GM19351 (cell line): ENCODE data around the gene PKMYT1.
"Not testable (repeated sequence)": the region's sequence is repeated elsewhere in the genome, so short reads cannot be mapped to it uniquely, and the experiment has no call there.

Experiments used
- ATAC-seq: cut with Tn5 transposase; IDR thresholded peaks from one replicate; pipeline ENCODE4 v1.9.1; 2021; ENCODE audit warnings: mild to moderate bottlenecking, moderate library complexity; ENCODE audit not compliant: unreplicated experiment

The PKMYT1 gene

GRCh38 chr16:2938206-2938605 is 42.0 kb downstream of the PKMYT1 start:
- no peak for ATAC-seq

- ATAC-seq: no peak
These were observed 43.1 kb downstream of the PKMYT1 start for GRCh38 chr16:2937170-2937569.

- ATAC-seq: no peak
These were observed 43.7 kb downstream of the PKMYT1 start for GRCh38 chr16:2936436-2937011.

GRCh38 chr16:2934450-2934849 is 45.8 kb downstream of the PKMYT1 start:
- ATAC-seq: no peak

GRCh38 chr16:2933701-2934100 is 46.5 kb downstream of the PKMYT1 start:
- no peak for ATAC-seq

- ATAC-seq: no peak
These were observed 47.1 kb downstream of the PKMYT1 start for GRCh38 chr16:2933136-2933535.

- not testable (repeated sequence) for ATAC-seq
These were observed 48.9 kb downstream of the PKMYT1 start for GRCh38 chr16:2931231-2931914.

- no peak for ATAC-seq
These were observed 50.0 kb downstream of the PKMYT1 start for GRCh38 chr16:2930236-2930635.

GRCh38 chr16:2929693-2930092 is 50.6 kb downstream of the PKMYT1 start:
- ATAC-seq: no peak

- no peak for ATAC-seq
These were observed 51.5 kb downstream of the PKMYT1 start for GRCh38 chr16:2928796-2929195.

- not testable (repeated sequence) for ATAC-seq
These were observed 52.1 kb downstream of the PKMYT1 start for GRCh38 chr16:2928151-2928550.

GRCh38 chr16:2927010-2927646 is 53.1 kb downstream of the PKMYT1 start:
- no peak for ATAC-seq

- ATAC-seq: no peak
These were observed 53.6 kb downstream of the PKMYT1 start for GRCh38 chr16:2926650-2926999.

GRCh38 chr16:2925951-2926649 is 54.1 kb downstream of the PKMYT1 start:
- ATAC-seq: no peak

GRCh38 chr16:2924901-2925755 is 55.1 kb downstream of the PKMYT1 start:
- no peak for ATAC-seq

GRCh38 chr16:2923481-2923880 is 56.8 kb downstream of the PKMYT1 start:
- ATAC-seq: no peak
